K562 (cell line): Measurements from ENCODE around the gene MINAR1.

Experiments
- CEBPB ChIP-seq: fragments of 450-650 bp; IDR thresholded peaks from 2 replicates; pipeline ENCODE4 v1.6.1; 2016; ENCODE audit warnings: missing genetic modification characterization, missing compliant biosample characterization
- CTCF ChIP-seq, 3 experiments: IDR thresholded peaks in 2 of 3; conservative IDR thresholded peaks in 1 of 3; 2 replicates each; pipeline ENCODE4 v1.5.1; 2011 to 2012; ENCODE audit warnings: low read length in 3 of 3, mild to moderate bottlenecking in 3 of 3, control low read depth in 2 of 3, improper control_type of control experiment in 1 of 3, inconsistent platforms in 1 of 3, low read depth in 1 of 3, mixed read lengths in 1 of 3, moderate library complexity in 1 of 3; ENCODE audit not compliant: insufficient read depth in 2 of 3

- TF ChIP-seq CEBPB (no peak), CTCF (IDR thresholded peaks at IDR 0.05 in 2 of 3, conservative IDR thresholded peaks at IDR 0.05 in 1 of 3; ENCODE audit: insufficient read depth in 2 of 3, low read depth in 1 of 3, low read length in 3 of 3) (no peak)
Observed at GRCh38 chr15:79437275-79438000, 5.3 kb downstream of the MINAR1 start.
